Islet of Langerhans (tissue), 1 donor: ENCODE results near the gene SLC8A3.
"Not testable (repeated sequence)": the region's sequence is repeated elsewhere in the genome, so short reads cannot be mapped to it uniquely, and the experiment has no call there.

Experiments used
- FAIRE-seq: peaks from one replicate; lab custom pipeline; 2011; peaks lifted over from hg19 to GRCh38; lab: Jason Lieb, UNC

Gene SLC8A3, protein sequence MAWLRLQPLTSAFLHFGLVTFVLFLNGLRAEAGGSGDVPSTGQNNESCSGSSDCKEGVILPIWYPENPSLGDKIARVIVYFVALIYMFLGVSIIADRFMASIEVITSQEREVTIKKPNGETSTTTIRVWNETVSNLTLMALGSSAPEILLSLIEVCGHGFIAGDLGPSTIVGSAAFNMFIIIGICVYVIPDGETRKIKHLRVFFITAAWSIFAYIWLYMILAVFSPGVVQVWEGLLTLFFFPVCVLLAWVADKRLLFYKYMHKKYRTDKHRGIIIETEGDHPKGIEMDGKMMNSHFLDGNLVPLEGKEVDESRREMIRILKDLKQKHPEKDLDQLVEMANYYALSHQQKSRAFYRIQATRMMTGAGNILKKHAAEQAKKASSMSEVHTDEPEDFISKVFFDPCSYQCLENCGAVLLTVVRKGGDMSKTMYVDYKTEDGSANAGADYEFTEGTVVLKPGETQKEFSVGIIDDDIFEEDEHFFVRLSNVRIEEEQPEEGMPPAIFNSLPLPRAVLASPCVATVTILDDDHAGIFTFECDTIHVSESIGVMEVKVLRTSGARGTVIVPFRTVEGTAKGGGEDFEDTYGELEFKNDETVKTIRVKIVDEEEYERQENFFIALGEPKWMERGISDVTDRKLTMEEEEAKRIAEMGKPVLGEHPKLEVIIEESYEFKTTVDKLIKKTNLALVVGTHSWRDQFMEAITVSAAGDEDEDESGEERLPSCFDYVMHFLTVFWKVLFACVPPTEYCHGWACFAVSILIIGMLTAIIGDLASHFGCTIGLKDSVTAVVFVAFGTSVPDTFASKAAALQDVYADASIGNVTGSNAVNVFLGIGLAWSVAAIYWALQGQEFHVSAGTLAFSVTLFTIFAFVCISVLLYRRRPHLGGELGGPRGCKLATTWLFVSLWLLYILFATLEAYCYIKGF

DNA sequence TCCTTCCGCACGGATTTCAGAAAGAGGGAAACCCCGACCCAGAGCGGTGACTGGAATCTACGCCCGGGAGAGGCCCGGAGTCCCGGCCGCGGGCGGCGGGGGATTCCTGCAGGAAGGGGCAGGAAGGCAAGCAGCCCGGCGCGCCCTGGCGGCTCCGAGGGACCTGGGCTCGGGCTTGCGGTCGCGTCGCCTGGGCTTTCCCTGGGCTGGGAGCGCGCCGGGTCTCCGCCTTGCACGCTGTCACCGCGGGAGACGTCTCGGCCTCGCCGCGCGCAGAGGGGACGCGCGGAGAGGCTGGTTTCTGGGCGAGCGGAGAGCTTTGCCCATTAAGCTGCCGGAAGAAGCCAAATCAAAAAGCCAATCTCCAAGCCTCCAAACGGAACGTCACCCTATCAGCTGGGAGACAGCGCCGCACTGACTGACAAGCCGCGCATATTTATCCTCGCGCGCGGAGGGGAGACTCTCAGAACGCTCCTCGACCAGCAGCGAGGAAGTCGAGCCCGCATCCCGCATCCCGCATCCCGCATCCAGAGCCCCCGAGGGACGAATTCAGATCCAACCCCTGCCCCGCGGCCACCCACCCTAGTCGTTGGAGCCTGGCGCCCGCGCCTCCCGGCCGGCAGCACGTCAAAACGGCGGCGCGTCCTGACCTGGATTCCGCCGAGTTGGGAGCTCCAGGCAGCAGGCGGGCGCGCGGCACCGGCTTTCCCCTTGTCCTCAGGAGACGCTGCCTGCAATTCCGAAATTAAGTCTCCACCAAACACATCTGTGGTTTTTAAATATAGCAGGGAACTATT is at the start of gene SLC8A3:
SLC8A3 (minus strand) TSS at position 293 of the 797 bp plus-strand sequence. CDS start 20,529 bp downstream, outside the sequence.
- FAIRE-seq, result no peak

GRCh38 chr14:70237710-70238109 is 49.0 kb upstream of the SLC8A3 start:
- FAIRE-seq, result no peak

DNA sequence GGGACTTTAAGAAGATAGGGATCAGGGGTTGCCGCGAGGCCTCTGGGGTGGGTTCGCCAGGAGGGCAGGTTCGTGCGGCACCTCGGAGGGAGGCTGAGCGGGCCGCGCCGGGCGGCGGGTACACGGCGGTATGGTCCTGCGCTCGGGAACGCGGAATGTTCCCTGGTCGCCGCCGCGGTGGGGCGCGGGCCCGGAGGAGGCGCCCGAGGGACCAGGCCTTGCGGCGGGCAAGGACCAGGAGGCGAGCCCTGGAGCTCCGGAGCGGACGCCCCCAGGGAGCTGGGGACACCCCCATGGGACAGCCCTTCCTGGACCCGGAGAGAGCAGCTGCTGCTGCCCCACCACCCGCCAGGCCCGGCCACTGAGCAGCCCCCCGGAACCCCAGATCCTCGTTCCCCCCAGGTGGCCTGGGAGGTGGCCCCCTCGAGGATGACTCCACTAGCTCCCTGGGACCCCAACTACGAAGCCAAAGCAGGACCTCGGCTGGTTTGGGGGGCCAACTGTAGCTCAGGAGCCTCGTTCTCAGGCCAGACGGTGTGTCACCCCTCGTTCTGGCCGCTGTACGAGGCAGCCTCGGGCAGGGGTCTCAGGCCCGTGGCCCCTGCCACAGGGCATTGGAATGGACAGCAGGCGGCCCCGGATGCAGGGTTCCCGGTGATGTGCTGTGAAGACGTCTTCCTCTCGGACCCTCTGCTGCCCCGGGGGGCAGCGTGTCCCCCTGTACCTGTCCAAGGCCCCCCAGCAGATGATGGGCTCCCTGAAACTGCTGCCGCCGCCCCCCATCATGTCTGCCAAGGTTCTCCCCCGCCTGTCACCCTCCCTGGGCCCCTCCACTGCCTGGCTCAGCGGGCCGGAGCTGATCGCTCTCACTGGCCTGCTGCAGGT is 45.6 kb upstream of the SLC8A3 start:
- no peak for FAIRE-seq

DNA sequence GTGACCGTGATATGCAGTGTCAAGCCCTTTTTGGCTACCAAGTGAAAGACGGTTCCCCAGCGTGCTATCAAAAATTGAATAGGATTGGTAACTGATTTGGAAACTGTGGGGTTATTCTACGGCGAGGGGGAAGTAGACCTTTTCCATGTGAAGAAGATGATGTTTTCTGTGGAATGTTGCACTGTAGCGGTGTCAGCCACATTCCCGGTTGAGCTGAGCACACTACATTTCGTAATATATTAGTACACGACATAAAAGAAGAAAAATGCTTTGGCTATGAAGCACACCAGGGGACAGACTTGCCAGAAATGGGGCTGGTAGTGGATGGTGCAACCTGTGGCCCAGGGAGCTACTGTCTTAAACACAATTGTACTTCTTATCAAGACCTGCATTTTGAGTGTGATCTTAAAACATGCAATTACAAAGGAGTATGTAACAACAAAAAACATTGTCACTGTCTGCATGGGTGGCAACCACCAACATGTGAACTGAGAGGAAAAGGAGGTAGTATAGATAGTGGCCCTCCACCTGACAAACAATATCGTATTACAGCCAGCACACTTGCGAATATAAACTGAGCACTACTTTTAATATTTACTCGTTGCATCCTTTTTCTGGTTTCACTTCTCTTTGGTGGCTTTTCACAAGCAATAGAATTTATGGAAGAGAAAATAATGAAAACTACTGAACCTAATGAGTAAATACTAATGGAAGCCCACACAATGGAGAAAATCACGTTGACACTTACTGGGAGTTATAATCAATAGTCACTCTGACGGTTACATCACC is 43.2 kb upstream of the SLC8A3 start:
- FAIRE-seq, result not testable (repeated sequence)

DNA sequence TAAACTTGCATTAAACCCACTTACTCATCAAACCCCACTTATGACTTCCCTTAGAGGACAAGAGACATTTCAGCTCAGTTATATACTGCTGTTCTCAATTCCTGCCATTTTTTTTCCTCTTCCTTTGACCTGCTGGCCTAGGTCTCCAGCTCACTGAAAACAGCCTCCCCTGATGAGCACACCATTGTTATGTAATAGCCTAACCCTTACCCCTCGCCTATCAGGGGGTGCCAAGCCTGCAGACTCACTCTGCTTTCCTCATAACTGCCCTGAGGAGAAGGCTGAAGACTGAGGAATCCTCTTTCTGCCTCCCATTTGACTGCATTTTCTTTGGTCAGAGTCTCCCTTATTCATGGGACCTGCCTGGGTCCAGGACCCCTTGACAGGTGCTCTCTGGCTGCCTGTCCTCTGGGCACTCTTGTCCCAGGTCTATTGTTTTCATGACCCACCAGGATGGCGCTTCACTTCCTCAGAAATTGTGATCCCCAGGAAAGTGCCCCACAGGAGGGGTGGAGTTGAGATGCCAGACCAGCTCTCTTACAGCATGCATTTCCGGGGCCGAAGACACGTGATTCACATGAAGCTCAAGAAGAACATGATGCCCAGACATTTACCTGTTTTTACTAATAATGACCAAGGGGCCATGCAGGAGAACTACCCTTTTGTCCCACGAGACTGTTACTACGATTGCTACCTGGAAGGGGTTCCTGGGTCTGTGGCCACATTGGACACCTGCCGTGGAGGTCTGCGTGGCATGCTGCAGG is 41.3 kb upstream of the SLC8A3 start:
- not testable (repeated sequence) for FAIRE-seq

DNA sequence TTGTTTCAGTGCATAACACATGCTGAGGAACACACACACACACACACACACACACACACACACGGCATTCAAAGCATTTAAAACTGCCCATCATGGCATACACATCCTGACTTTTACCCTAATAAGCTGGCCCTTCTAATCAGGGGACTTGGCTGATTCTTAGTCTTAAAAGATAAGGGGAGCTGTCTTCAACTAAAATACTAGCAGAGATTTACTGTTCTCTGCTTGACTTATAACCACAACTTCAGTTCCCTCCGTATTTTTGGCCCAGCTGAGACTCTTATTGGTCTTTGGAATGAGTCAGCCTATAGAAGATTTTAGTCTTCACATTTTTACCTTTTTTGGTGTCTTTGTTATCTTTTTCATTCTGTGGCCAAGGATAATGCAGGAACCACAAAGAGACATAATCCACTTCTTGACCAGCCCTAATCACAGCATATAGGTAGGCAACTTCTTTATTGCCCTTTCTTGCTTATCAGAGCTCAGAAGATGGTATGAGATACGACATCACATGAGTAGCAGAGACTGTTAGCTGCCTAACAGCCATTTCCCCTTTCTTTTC is 25.1 kb upstream of the SLC8A3 start:
- no peak for FAIRE-seq

GRCh38 chr14:70212752-70213151 is 24.0 kb upstream of the SLC8A3 start:
- no peak for FAIRE-seq

- no peak for FAIRE-seq
These were observed 19.6 kb upstream of the SLC8A3 start for GRCh38 chr14:70208380-70208779.

- FAIRE-seq, result no peak
These were observed 14.9 kb upstream of the SLC8A3 start for GRCh38 chr14:70203686-70204085.

GRCh38 chr14:70201994-70202393 is 13.2 kb upstream of the SLC8A3 start:
- no peak for FAIRE-seq

GRCh38 chr14:70193396-70193795 is 4.6 kb upstream of the SLC8A3 start:
- no peak for FAIRE-seq

GRCh38 chr14:70192915-70193314 is 4.2 kb upstream of the SLC8A3 start:
- no peak for FAIRE-seq

GRCh38 chr14:70190156-70190555 is 1.4 kb upstream of the SLC8A3 start:
- FAIRE-seq, result no peak

GRCh38 chr14:70189456-70190077 is 816 bp upstream of the SLC8A3 start:
- no peak for FAIRE-seq

DNA sequence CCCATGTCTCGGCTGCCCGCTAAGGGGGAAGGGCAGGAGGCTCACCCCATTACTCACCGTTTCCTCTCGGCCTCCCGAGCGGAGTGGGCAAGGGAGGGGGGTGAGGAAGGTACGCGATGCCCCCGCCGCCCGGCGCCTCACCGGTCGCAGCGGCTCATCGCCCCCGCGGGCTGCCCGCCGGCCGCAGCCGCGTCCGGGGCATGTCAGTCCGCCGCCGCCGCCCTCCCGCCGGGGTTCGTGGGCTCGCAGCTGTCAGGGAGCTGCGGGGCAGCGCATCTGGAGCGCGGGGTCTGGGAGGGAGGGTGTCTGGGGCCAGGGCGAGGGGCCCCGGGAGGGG is 461 bp downstream of the SLC8A3 start:
- no peak for FAIRE-seq

- no peak for FAIRE-seq
These were observed 1.8 kb downstream of the SLC8A3 start for GRCh38 chr14:70186900-70187451.

DNA sequence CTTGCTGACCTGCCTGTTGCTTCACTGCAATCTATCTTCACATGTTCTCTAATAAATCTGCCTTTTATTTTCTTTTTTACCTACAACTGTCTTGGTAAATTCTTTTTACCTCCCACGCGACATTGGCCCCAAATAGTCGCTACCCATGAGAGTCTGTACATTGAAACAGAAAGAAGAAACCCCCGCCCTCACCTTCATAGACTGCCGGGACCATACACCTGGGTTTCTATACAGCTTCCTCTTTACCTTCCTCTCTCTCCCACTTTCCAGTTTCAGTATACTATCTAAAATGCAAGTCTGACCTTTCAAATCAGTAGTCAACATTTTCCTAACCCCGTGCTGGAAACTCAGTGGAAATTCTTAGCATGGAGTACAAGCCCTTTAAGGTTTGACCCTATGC is 4.8 kb downstream of the SLC8A3 start:
- no peak for FAIRE-seq

GRCh38 chr14:70181276-70181675 is 7.5 kb downstream of the SLC8A3 start:
- no peak for FAIRE-seq

DNA sequence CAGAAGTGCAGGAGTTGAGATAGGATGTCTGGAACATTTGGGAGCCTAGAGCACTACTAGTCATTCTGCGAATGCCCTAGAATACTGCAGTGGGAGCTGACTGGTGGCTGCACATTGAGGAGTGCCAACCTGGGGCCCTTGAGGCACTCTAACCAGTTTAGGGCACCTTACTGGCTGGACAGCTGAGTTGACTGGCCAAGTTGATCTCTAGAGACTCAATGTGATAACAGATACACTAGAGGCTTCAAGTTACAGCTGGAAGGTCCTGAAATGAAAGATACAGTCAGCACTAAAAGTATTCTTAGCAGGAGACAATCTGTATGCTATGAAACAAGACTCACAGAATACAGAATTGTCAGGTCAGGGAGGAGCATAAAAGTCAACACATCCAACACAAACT is 8.0 kb downstream of the SLC8A3 start:
- FAIRE-seq, result no peak
